GM19324 (cell line): Measurements from ENCODE around the gene INPP5B.
A peak's percentile ranks its signal among the peaks of the same experiment; 100 is the strongest.

Source experiments
- ATAC-seq: cut with Tn5 transposase; IDR thresholded peaks from one replicate; pipeline ENCODE4 v1.9.1; 2021; ENCODE audit warnings: mild to moderate bottlenecking, moderate library complexity; ENCODE audit not compliant: unreplicated experiment, low FRiP score

The INPP5B gene

GRCh38 chr1:37879865-37880264 lies 67.0 kb downstream of the INPP5B start:
- no peak for ATAC-seq

DNA sequence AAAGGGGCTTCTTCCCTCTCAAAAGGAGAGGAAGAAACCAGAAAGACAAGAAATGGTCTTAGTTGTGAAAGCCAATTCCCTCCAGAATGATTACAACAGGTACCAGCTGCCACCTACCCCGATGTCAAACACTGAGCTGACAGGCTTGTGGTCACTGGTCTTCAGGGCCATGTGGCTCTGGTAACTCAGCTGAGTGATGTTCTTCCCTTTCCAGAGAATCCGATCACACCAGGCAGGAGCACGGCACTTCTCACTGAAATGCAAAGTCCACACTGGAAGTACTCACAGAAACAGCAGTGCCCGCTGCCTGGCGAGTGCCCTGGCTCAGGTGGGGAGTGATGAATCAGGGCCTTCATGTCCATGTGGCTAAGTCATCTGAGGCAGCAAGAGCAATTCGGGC lies 68.8 kb downstream of the INPP5B start:
- ATAC-seq: no peak

DNA sequence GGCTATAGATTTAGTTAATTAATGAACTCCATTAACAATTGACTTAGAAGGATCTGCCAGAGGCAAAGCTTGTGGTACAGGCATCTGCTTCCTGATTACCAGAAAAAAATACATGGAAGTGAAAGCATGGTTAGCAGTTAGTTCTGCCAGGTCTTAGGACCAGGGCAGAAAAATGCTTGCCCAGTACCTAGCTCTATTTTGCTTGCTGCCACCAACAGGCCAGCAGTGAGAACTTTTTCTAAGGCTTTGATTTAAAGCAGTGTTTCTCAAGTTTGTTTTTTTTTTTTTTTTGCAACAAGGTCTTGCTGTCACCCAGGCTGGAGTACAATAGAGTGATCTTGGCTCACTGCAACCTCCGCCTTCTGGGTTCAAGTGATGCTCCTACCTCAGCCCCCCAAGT lies 71.0 kb downstream of the INPP5B start:
- no peak for ATAC-seq

DNA sequence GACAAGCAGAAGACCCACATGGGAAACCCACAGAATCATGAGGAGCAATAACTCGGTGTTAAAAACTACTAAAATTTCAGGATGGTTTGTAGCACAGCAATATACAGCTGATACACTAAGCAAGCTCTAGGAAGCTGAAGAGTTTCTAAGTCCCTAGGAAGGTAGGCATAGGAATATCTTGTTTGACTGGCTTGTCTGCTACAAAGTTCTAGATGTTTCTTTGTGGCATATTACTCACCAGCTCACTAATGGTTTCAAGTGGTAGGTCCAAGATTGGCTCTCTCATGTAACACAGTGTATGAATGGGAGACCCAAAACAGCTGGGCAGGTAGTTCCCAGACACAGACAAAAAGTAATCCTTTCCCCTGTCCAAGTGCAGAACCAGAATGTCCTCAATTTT lies 74.2 kb downstream of the INPP5B start:
- no peak for ATAC-seq

DNA sequence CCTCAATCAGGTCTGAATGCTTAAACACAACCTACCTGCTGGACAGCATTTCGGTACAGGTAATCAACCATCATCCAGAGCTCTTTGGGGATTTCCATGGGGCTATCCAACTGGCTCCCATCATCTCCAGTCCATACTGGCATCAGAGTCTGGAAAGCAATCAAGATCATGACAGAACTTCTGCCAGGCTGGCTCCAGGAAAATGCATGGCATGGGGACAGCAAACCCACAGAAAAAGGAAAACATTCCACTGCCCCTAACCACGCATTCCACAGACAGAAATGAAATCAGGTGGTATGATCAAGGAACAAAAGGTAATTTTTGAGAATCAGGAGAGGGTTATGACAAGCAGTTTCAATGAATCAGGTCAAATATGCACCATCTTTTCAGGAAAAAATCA lies 78.4 kb downstream of the INPP5B start:
- ATAC-seq: no peak

- no peak for ATAC-seq
Measured at GRCh38 chr1:37867784-37868183, 79.1 kb downstream of the INPP5B start.

DNA sequence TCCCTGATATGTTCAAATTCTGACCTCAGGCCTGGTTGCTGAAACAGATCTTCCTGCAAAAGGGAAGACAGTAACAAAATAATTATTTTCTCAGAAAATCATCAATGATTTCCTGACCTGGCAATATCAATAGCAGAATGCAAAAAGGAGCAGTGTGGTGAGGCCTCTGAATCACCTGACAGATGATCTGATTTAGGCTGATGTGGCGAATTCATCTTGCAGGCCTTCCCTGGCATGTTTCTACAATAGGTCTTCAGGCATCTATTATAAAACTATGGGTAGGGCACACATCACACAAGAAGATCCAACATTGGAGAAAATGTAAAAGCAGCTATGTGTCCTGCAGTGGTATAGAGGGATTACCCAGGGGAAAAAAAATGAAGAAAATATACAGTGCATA lies 80.4 kb downstream of the INPP5B start:
- ATAC-seq: no peak

GRCh38 chr1:37865348-37866120 lies 81.3 kb downstream of the INPP5B start:
- no peak for ATAC-seq

DNA sequence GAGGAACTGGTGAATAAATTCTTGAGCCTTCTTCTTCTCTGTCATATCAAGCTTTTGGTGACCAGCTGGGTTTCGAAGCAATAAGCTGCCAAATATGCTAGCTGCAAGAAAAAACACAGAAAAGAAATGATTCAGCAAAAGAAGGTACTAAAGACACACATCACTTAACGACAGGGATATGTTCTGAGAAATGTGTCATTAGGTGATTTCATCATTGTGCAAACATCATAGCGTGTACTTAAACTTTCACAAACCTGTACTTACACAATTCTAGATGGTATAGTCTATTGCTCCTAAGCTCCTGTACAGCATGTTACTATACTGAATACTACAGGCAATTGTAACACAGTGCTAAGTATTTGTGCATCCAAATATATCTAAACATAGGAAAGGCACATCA lies 84.5 kb downstream of the INPP5B start:
- no peak for ATAC-seq

DNA sequence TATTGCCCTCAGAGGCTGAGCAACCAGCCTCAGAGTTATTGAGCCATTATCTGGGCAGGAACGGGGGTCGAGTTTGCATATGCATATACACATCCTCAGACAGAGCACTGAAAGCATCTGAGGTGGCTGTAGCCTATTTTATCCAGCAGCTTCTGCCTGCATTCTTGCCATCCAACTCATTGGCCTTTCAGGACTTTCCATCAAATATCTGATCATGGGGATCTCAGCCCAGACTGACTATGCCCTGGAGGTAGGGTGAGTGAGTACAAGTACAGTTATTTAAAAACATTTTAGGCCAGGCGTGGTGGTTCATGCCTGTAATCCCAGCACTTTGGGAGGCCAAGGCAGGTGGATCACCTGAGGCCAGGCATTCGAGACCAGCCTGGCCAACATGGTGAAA lies 85.7 kb downstream of the INPP5B start:
- ATAC-seq: no peak

GRCh38 chr1:37860346-37860666 lies 86.5 kb downstream of the INPP5B start:
- no peak for ATAC-seq

GRCh38 chr1:37859507-37860345 lies 87.1 kb downstream of the INPP5B start, which contains the start of gene MTF1:
Gene MTF1 (minus strand): TSS chr1:37859592. CDS start chr1:37857658, 1,934 bp downstream.
- ATAC-seq: peak; percentile 94

DNA sequence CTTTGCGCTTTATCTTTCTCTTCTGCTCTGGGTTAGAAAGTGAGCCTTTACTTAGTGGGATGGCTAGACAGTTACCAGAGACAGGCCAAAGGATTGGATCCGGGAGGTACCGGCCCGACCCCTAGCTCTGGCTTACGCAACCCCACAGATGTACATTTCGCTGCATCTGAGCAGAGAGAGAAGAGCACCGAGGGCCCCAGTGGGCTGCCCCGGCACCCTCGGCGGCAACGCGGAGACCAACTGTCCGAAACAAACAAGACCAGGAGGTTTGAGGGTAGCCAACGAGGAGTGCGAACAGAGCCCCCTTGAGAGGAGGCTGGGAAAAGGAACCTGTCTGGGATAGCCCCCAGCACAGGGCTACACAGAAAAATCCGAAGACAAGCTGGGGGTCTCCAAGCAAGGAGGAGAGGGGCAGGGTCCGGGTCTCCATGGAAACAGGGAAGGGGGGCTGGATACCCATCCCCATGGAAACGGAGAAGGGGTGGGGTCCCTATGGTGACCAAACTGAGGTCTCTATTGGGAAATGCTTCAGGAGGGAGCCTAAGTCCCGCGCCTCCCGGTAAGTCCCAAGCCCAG lies 87.8 kb downstream of the INPP5B start:
- peak; percentile 2 for ATAC-seq

- ATAC-seq: no peak
Measured at GRCh38 chr1:37854406-37854805, 92.4 kb downstream of the INPP5B start.

- no peak for ATAC-seq
Measured at GRCh38 chr1:37853157-37853556, 93.7 kb downstream of the INPP5B start.

DNA sequence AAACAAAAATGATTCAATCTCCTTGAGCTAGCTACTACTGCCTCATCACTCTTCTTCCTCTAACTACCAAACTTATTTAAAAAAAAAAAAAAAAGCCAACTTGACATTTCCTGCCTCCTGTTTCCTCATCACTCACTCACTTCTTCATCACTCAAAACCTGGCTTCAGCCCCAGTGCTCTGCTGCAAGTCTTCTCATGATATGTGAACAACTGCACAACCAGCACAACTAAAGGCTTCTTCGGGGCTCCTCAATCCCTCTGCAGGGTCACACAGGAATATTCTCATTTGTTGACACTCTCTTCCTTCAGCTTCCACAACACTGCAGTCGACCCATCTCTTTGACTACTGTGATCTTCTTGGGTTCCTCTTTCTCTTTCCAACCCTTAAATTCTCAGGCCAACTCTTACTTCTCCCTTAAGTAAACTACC lies 95.1 kb downstream of the INPP5B start:
- ATAC-seq: no peak

- ATAC-seq: no peak
Measured at GRCh38 chr1:37851262-37851661, 95.6 kb downstream of the INPP5B start.

- ATAC-seq: no peak
Measured at GRCh38 chr1:37850352-37850955, 96.4 kb downstream of the INPP5B start.

DNA sequence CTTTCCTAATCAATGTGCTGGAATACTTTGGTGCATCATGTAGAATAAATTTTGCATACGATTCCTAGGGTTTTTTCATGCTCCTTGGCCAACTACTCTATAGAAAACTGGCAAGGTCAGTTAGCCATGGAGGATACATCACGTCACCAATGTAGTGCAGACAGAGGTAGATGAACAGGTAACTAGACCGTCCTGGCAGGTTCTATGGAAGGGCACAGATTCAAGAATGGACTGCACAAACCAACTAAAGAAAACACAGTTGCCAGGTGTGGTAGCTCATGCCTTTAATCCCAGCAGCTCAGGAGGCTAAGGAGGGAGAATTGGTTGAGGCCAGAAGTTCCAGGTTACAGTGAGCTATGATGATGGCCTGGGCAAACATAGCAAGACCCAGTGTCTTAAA lies 97.4 kb downstream of the INPP5B start:
- ATAC-seq: no peak

GRCh38 chr1:37846647-37847339 lies 100.1 kb downstream of the INPP5B start:
- no peak for ATAC-seq
